ENCODE results near the gene TRAPPC14. TPM values are rescaled to one million over a fixed set of nuclear protein-coding genes. Genes with fewer than 3 reads are reported as not detected.

Gene TRAPPC14
- total and polyA plus RNA-seq, 9 of the 15 experiments (the other 6 are each of a cell fraction or from before 2014, with no cell fraction given), result 0.42 to 45.9 (median 18.2) TPM

DNA sequence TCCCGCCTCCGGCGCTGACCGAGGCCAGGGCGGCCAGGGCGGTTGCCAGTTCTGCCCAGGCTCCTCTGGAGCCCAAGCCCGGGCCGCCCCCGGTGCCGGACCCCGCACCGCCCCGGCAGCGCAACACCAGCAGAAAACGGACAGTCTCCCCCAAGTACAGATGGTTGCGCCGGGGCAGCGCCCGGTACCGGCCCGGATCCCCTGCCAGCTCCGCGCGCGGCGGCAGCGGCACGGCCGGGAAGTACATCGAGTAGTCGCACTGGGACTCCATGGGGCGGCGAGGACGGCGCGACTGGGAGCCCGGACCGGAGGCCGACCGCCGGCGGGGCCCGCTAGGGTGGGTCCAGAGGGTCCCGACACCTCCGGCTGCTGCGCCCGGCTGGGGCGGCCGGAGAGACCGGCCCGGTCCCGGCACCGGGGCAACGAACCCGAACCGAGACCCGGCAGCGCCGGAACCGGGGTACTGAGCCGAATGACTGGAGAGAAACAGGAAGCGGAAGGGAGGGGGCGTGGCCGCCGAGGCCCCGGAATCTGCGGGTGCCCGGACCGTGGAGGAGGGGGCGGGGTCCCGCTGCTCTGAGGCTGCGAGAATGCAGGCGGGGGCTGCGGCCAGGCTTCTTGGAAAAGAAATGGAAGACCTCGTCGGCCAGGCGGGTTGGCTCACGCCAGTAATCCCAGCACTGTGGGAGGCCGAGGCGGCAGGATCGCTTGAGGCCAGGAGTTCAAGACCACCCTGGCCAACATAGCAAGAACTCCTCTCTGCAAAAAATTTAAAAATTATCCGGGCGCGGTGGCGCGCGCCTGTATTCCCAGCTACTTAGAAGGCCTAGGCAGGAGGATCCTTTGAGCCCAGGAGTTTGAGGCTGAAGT is at the start of gene TRAPPC14 (continued):
- TF ChIP-seq, protein P1, sequence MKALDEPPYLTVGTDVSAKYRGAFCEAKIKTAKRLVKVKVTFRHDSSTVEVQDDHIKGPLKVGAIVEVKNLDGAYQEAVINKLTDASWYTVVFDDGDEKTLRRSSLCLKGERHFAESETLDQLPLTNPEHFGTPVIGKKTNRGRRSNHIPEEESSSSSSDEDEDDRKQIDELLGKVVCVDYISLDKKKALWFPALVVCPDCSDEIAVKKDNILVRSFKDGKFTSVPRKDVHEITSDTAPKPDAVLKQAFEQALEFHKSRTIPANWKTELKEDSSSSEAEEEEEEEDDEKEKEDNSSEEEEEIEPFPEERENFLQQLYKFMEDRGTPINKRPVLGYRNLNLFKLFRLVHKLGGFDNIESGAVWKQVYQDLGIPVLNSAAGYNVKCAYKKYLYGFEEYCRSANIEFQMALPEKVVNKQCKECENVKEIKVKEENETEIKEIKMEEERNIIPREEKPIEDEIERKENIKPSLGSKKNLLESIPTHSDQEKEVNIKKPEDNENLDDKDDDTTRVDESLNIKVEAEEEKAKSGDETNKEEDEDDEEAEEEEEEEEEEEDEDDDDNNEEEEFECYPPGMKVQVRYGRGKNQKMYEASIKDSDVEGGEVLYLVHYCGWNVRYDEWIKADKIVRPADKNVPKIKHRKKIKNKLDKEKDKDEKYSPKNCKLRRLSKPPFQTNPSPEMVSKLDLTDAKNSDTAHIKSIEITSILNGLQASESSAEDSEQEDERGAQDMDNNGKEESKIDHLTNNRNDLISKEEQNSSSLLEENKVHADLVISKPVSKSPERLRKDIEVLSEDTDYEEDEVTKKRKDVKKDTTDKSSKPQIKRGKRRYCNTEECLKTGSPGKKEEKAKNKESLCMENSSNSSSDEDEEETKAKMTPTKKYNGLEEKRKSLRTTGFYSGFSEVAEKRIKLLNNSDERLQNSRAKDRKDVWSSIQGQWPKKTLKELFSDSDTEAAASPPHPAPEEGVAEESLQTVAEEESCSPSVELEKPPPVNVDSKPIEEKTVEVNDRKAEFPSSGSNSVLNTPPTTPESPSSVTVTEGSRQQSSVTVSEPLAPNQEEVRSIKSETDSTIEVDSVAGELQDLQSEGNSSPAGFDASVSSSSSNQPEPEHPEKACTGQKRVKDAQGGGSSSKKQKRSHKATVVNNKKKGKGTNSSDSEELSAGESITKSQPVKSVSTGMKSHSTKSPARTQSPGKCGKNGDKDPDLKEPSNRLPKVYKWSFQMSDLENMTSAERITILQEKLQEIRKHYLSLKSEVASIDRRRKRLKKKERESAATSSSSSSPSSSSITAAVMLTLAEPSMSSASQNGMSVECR (CRISPR knock-in tag; IDR thresholded peaks at IDR 0.05), result peak; percentile 88
- peak; percentile 76 for TF ChIP-seq POLR3A (IDR thresholded peaks at IDR 0.05; ENCODE audit: borderline replicate concordance, extremely low read depth, insufficient read depth, insufficient read length)
- TF ChIP-seq FOXK2 (conservative IDR thresholded peaks at IDR 0.05 in 1 of 2, IDR thresholded peaks at IDR 0.05 in 1 of 2; ENCODE audit: low read depth in 2 of 2), result peak in 1 of 2 experiments; percentile 43; a peak in 3 of 4 replicates
- TF ChIP-seq ZNF41 (CRISPR knock-in tag; conservative IDR thresholded peaks at IDR 0.05), result 0 out of 2 replicates have a peak, but pooled peaks have one; percentile 28
- TF ChIP-seq TEAD1 (CRISPR knock-in tag; IDR thresholded peaks at IDR 0.05), result peak; percentile 79 to 94; a peak in 3 of 4 replicates
- peak; percentile 70; the same call in 1 of the 2 replicates for TF ChIP-seq KAT7 (CRISPR knock-in tag; IDR thresholded peaks at IDR 0.05; ENCODE audit: borderline replicate concordance)
- TF ChIP-seq ETV6 (IDR thresholded peaks at IDR 0.05; ENCODE audit: borderline replicate concordance in 1 of 2, low read depth in 2 of 2, low read length in 1 of 2), result peak in 1 of 2 experiments; percentile 50; a peak in 2 of 4 replicates
- no peak for TF ChIP-seq ETV6 (CRISPR knock-in tag; IDR thresholded peaks at IDR 0.05; ENCODE audit: borderline replicate concordance)
- TF ChIP-seq ZNF224 (CRISPR knock-in tag; IDR thresholded peaks at IDR 0.05), result no peak
- peak; percentile 61 for TF ChIP-seq MYC (IDR thresholded peaks at IDR 0.05; ENCODE audit: low read depth, low read length)
- TF ChIP-seq MYC (CRISPR knock-in tag; IDR thresholded peaks at IDR 0.05; ENCODE audit: borderline replicate concordance, low read depth), result no peak
- TF ChIP-seq, protein P2, sequence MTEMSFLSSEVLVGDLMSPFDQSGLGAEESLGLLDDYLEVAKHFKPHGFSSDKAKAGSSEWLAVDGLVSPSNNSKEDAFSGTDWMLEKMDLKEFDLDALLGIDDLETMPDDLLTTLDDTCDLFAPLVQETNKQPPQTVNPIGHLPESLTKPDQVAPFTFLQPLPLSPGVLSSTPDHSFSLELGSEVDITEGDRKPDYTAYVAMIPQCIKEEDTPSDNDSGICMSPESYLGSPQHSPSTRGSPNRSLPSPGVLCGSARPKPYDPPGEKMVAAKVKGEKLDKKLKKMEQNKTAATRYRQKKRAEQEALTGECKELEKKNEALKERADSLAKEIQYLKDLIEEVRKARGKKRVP (CRISPR knock-in tag; IDR thresholded peaks at IDR 0.05), result peak; percentile 27; the same call in 1 of the 2 replicates
- TF ChIP-seq ZNF316 (IDR thresholded peaks at IDR 0.05), result peak; percentile 93
- TF ChIP-seq, protein P3, sequence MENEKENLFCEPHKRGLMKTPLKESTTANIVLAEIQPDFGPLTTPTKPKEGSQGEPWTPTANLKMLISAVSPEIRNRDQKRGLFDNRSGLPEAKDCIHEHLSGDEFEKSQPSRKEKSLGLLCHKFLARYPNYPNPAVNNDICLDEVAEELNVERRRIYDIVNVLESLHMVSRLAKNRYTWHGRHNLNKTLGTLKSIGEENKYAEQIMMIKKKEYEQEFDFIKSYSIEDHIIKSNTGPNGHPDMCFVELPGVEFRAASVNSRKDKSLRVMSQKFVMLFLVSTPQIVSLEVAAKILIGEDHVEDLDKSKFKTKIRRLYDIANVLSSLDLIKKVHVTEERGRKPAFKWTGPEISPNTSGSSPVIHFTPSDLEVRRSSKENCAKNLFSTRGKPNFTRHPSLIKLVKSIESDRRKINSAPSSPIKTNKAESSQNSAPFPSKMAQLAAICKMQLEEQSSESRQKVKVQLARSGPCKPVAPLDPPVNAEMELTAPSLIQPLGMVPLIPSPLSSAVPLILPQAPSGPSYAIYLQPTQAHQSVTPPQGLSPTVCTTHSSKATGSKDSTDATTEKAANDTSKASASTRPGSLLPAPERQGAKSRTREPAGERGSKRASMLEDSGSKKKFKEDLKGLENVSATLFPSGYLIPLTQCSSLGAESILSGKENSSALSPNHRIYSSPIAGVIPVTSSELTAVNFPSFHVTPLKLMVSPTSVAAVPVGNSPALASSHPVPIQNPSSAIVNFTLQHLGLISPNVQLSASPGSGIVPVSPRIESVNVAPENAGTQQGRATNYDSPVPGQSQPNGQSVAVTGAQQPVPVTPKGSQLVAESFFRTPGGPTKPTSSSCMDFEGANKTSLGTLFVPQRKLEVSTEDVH (IDR thresholded peaks at IDR 0.05; ENCODE audit: low read depth, partially characterized antibody), result peak; percentile 80
- TF ChIP-seq, protein P4, sequence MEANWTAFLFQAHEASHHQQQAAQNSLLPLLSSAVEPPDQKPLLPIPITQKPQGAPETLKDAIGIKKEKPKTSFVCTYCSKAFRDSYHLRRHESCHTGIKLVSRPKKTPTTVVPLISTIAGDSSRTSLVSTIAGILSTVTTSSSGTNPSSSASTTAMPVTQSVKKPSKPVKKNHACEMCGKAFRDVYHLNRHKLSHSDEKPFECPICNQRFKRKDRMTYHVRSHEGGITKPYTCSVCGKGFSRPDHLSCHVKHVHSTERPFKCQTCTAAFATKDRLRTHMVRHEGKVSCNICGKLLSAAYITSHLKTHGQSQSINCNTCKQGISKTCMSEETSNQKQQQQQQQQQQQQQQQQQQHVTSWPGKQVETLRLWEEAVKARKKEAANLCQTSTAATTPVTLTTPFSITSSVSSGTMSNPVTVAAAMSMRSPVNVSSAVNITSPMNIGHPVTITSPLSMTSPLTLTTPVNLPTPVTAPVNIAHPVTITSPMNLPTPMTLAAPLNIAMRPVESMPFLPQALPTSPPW (CRISPR knock-in tag; IDR thresholded peaks at IDR 0.05), result peak; percentile 92
- peak; percentile 17 for TF ChIP-seq SMAD1 (IDR thresholded peaks at IDR 0.05; ENCODE audit: low read depth, low read length, partially characterized antibody)
